Measurements from ENCODE around the gene CMTM8.

Gene CMTM8

GRCh38 chr3:32414522-32415202, 176.2 kb downstream of the CMTM8 start:
- DNase-seq = no peak

DNA sequence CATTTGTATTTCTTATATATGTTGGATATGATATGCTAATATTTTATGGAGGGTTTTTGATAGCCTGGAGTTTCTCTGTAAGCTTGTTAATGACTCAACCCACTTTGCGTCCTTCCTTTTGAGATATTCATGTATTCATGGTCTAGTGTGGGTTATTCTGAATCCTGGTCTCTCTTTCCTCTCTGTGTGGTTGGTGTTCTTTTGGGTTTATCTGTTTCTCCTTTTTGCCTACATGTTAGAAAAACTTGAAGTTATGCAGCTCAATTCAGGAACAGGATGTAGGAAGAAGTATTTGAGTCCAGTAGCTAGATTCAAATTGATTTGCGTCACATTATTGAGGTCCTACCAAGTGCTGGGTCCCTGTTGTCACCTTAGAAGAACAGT, 181.3 kb downstream of the CMTM8 start:
- DNase-seq = no peak

Measured in retina (tissue), 1 donor.